IPS-15b (cell line): ENCODE data around the gene UTS2B.

Experiments used
- H3K27me3 ChIP-seq: one replicate; pipeline ENCODE4 v1.6.1; 2013; ENCODE audit warnings: low read length; ENCODE audit not compliant: control insufficient read depth, insufficient read depth
- H3K36me3 ChIP-seq: one replicate; pipeline ENCODE4 v1.6.1; 2013; ENCODE audit warnings: low read length; ENCODE audit not compliant: control insufficient read depth, insufficient read depth
- H3K4me1 ChIP-seq: one replicate; pipeline ENCODE4 v1.6.1; 2013; ENCODE audit warnings: mild to moderate bottlenecking, low read length; ENCODE audit not compliant: control insufficient read depth, insufficient read depth
- H3K4me3 ChIP-seq: one replicate; pipeline ENCODE4 v1.5.1; 2013; ENCODE audit warnings: low read depth, low read length
- H3K9ac ChIP-seq: one replicate; pipeline ENCODE4 v1.6.1; 2013; ENCODE audit warnings: low read depth, mild to moderate bottlenecking, low read length
- H3K9me3 ChIP-seq: one replicate; pipeline ENCODE4 v1.6.1; 2013; ENCODE audit warnings: mild to moderate bottlenecking, low read length; ENCODE audit not compliant: control insufficient read depth, insufficient read depth

Gene UTS2B

GRCh38 chr3:191348098-191348497 is 17.8 kb upstream of the UTS2B start:
- Histone ChIP-seq H3K9ac (no peak overlapping the region), H3K4me1 (peaks cover 18% of the 10 kb centered on the region), H3K9me3 (no peaks in the 10 kb centered on the region), H3K27me3 (no peaks in the 10 kb centered on the region), H3K36me3 (no peaks in the 10 kb centered on the region), H3K4me3 (no peak overlapping the region)

- Histone ChIP-seq H3K4me1 (peaks cover 15% of the 10 kb centered on the region), H3K9ac (no peak overlapping the region), H3K4me3 (no peak overlapping the region), H3K9me3 (no peaks in the 10 kb centered on the region), H3K36me3 (no peaks in the 10 kb centered on the region), H3K27me3 (no peaks in the 10 kb centered on the region)
Observed at GRCh38 chr3:191347228-191347627, 16.9 kb upstream of the UTS2B start.

GRCh38 chr3:191345334-191345733 is 15.0 kb upstream of the UTS2B start:
- no peaks in the 10 kb centered on the region for H3K27me3 ChIP-seq
- H3K4me3 ChIP-seq, result no peak overlapping the region
- peaks cover 8% of the 10 kb centered on the region for H3K4me1 ChIP-seq
- H3K36me3 ChIP-seq, result no peaks in the 10 kb centered on the region
- H3K9me3 ChIP-seq, result no peaks in the 10 kb centered on the region
- H3K9ac ChIP-seq, result no peak overlapping the region

GRCh38 chr3:191343913-191344312 is 13.6 kb upstream of the UTS2B start:
- H3K4me3 ChIP-seq, result no peak overlapping the region
- H3K27me3 ChIP-seq, result no peaks in the 10 kb centered on the region

GRCh38 chr3:191343115-191343514 is 12.8 kb upstream of the UTS2B start:
- Histone ChIP-seq H3K9ac (no peak overlapping the region), H3K9me3 (no peaks in the 10 kb centered on the region), H3K27me3 (no peaks in the 10 kb centered on the region), H3K4me1 (no peaks in the 10 kb centered on the region), H3K36me3 (no peaks in the 10 kb centered on the region), H3K4me3 (no peak overlapping the region)

More at GRCh38 chr3:191343913-191344312, 13.6 kb upstream of the UTS2B start:
- no peaks in the 10 kb centered on the region for H3K36me3 ChIP-seq
- no peaks in the 10 kb centered on the region for H3K9me3 ChIP-seq
- peaks cover 7% of the 10 kb centered on the region for H3K4me1 ChIP-seq
- H3K9ac ChIP-seq, result no peak overlapping the region

- H3K27me3 ChIP-seq, result no peaks in the 10 kb centered on the region
- H3K4me3 ChIP-seq, result no peak overlapping the region
- H3K4me1 ChIP-seq, result no peaks in the 10 kb centered on the region
- no peaks in the 10 kb centered on the region for H3K9me3 ChIP-seq
- H3K9ac ChIP-seq, result no peak overlapping the region
- H3K36me3 ChIP-seq, result no peaks in the 10 kb centered on the region
Observed at GRCh38 chr3:191342411-191342810, 12.1 kb upstream of the UTS2B start.

GRCh38 chr3:191342006-191342405 is 11.7 kb upstream of the UTS2B start:
- H3K4me1 ChIP-seq, result no peaks in the 10 kb centered on the region
- H3K9me3 ChIP-seq, result no peaks in the 10 kb centered on the region
- H3K9ac ChIP-seq, result no peak overlapping the region
- no peaks in the 10 kb centered on the region for H3K36me3 ChIP-seq
- no peaks in the 10 kb centered on the region for H3K27me3 ChIP-seq
- H3K4me3 ChIP-seq, result no peak overlapping the region

GRCh38 chr3:191340966-191341365 is 10.6 kb upstream of the UTS2B start:
- H3K36me3 ChIP-seq, result no peaks in the 10 kb centered on the region
- H3K4me3 ChIP-seq, result no peak overlapping the region
- no peak overlapping the region for H3K9ac ChIP-seq
- H3K9me3 ChIP-seq, result no peaks in the 10 kb centered on the region
- H3K27me3 ChIP-seq, result no peaks in the 10 kb centered on the region
- H3K4me1 ChIP-seq, result no peaks in the 10 kb centered on the region

GRCh38 chr3:191340351-191340750 is 10.0 kb upstream of the UTS2B start:
- Histone ChIP-seq H3K36me3 (no peaks in the 10 kb centered on the region), H3K9ac (no peak overlapping the region), H3K4me3 (no peak overlapping the region), H3K27me3 (no peaks in the 10 kb centered on the region), H3K9me3 (no peaks in the 10 kb centered on the region), H3K4me1 (no peaks in the 10 kb centered on the region)

- no peaks in the 10 kb centered on the region for H3K9me3 ChIP-seq
- no peak overlapping the region for H3K9ac ChIP-seq
- peaks cover 3% of the 10 kb centered on the region for H3K4me1 ChIP-seq
- no peaks in the 10 kb centered on the region for H3K36me3 ChIP-seq
- H3K27me3 ChIP-seq, result no peaks in the 10 kb centered on the region
- no peak overlapping the region for H3K4me3 ChIP-seq
Observed at GRCh38 chr3:191339316-191339917, 9.1 kb upstream of the UTS2B start.

GRCh38 chr3:191338177-191338488 is 7.8 kb upstream of the UTS2B start:
- H3K4me3 ChIP-seq, result no peak overlapping the region
- H3K4me1 ChIP-seq, result peaks cover 3% of the 10 kb centered on the region
- H3K36me3 ChIP-seq, result no peaks in the 10 kb centered on the region
- no peak overlapping the region for H3K9ac ChIP-seq
- no peaks in the 10 kb centered on the region for H3K9me3 ChIP-seq
- no peaks in the 10 kb centered on the region for H3K27me3 ChIP-seq

GRCh38 chr3:191336833-191337232 is 6.5 kb upstream of the UTS2B start:
- Histone ChIP-seq H3K27me3 (no peaks in the 10 kb centered on the region), H3K36me3 (no peaks in the 10 kb centered on the region), H3K4me1 (peaks cover 5% of the 10 kb centered on the region), H3K9ac (no peak overlapping the region), H3K4me3 (no peak overlapping the region), H3K9me3 (no peaks in the 10 kb centered on the region)
